GM12878 (cell line): ENCODE results near the gene GTSE1. TPM values are rescaled to one million over a fixed set of nuclear protein-coding genes. Genes with fewer than 3 reads are reported as not detected.

Experiments used
- ATAC-seq: fragments of 200-7000 bp; cut with Tn5 transposase; 3 replicates; pipeline ENCODE4 v1.9.1; 2020; ENCODE audit warnings: mild to moderate bottlenecking, moderate library complexity
- BruUV-seq: library from RNA; stranded (reverse); fragments of 400-500 nt; replicated peaks from 2 replicates; lab custom pipeline; 2021; lab: Mats Ljungman, UMichigan
- CTCF ChIA-PET: fragments of 300-600 bp; sonication (Branson Sonifier 250); formaldehyde crosslinking; extraction: SDS; loops from one replicate; lab custom pipeline; 2021; ENCODE audit warnings: inconsistent platforms; lab: Yijun Ruan, JAX
- POLR2A ChIA-PET: fragments of 350-600 bp; formaldehyde crosslinking; extraction: SDS; loops from one replicate; lab custom pipeline; 2021; ENCODE audit warnings: inconsistent platforms; lab: Charles Lee
- RAD21 ChIA-PET: fragments of 300-600 bp; sonication (Branson Sonifier 250); formaldehyde crosslinking; loops from one replicate; lab custom pipeline; 2023; ENCODE audit warnings: antibody characterized with exemption; ENCODE audit not compliant: unreplicated experiment; lab: Charles Lee
- SMC1A ChIA-PET: fragments of 300-600 bp; sonication (Branson Sonifier 250); formaldehyde crosslinking; loops from one replicate; lab custom pipeline; 2023; ENCODE audit not compliant: unreplicated experiment, uncharacterized antibody; lab: Charles Lee
- DNase-seq: peaks from one replicate; pipeline ENCODE4 v3.0.0-alpha.2; 2011; ENCODE audit warnings: low read depth, low spot score
- FAIRE-seq: peaks from 3 replicates; lab custom pipeline; 2011; peaks lifted over from hg19 to GRCh38; lab: Jason Lieb, UNC
- H2AFZ ChIP-seq: 2 replicates; pipeline ENCODE4 v1.6.0; 2011; ENCODE audit warnings: low read depth, low read length, control low read depth; ENCODE audit not compliant: control insufficient read depth
- H3K27ac ChIP-seq: 2 replicates; pipeline ENCODE4 v1.5.1; 2011; ENCODE audit warnings: control low read depth; ENCODE audit not compliant: control insufficient read depth, insufficient read depth
- H3K27me3 ChIP-seq, 2 experiments: replicated peaks in 1 of 2; 2 replicates each; pipeline versions ENCODE4 v1.6.0 to v1.6.1; 2011; ENCODE audit warnings: low read length in 1 of 2; ENCODE audit not compliant: control insufficient read depth in 2 of 2, insufficient read depth in 2 of 2
- H3K36me3 ChIP-seq, 2 experiments: 2 replicates each; pipeline ENCODE4 v1.5.1; 2011; ENCODE audit warnings: low read length in 1 of 2; ENCODE audit not compliant: control insufficient read depth in 2 of 2, insufficient read depth in 2 of 2
- H3K4me1 ChIP-seq: 2 replicates; pipeline ENCODE4 v1.6.1; 2011; ENCODE audit warnings: mild to moderate bottlenecking, low read length, moderate library complexity, mixed read lengths; ENCODE audit not compliant: control insufficient read depth, insufficient read depth
- H3K4me2 ChIP-seq: 2 replicates; pipeline ENCODE4 v1.6.0; 2011; ENCODE audit warnings: control low read depth; ENCODE audit not compliant: control insufficient read depth, insufficient read depth
- H3K4me3 ChIP-seq: fragments of 200-600 bp; sonication (generic); 2 replicates; pipeline ENCODE4 v1.5.1; 2016
- H3K79me2 ChIP-seq: 2 replicates; pipeline ENCODE4 v1.6.0; 2011; ENCODE audit warnings: low read length; ENCODE audit not compliant: control insufficient read depth, insufficient read depth
- H3K9ac ChIP-seq: 2 replicates; pipeline ENCODE4 v1.8.0; 2011; ENCODE audit warnings: low read length, control low read depth, mixed read lengths; ENCODE audit not compliant: control insufficient read depth, insufficient read depth
- H3K9me3 ChIP-seq: replicated peaks from 3 replicates; pipeline ENCODE4 v1.5.1; 2011; ENCODE audit warnings: mild to moderate bottlenecking, low read length; ENCODE audit not compliant: control insufficient read depth, insufficient read depth
- H4K20me1 ChIP-seq: 2 replicates; pipeline ENCODE4 v1.6.0; 2011; ENCODE audit not compliant: control insufficient read depth, insufficient read depth
- BRCA1 ChIP-seq: IDR thresholded peaks from 2 replicates; pipeline ENCODE4 v1.6.1; 2011; ENCODE audit warnings: low read depth, low read length, improper control_type of control experiment
- CBX5 ChIP-seq: sonication (generic); IDR thresholded peaks from 2 replicates; pipeline ENCODE4 v1.6.1; 2016; ENCODE audit warnings: low read depth, moderate library complexity, mild to moderate bottlenecking, inconsistent platforms
- CUX1 ChIP-seq: IDR thresholded peaks from 2 replicates; pipeline ENCODE4 v1.6.1; 2012; ENCODE audit warnings: improper control_type of control experiment, low read depth, low read length; ENCODE audit not compliant: insufficient replicate concordance
- E2F4 ChIP-seq: IDR thresholded peaks from 2 replicates; pipeline ENCODE4 v1.6.1; 2012; ENCODE audit warnings: low read depth, low read length, improper control_type of control experiment
- FOXK2 ChIP-seq: fragments of 450-650 bp; IDR thresholded peaks from 2 replicates; pipeline ENCODE4 v1.6.1; 2017; ENCODE audit warnings: mild to moderate bottlenecking, moderate library complexity
- KDM1A ChIP-seq: fragments of 200-600 bp; sonication (generic); IDR thresholded peaks from 2 replicates; pipeline ENCODE4 v1.6.1; 2016; ENCODE audit warnings: borderline replicate concordance
- NFYA ChIP-seq: IDR thresholded peaks from 2 replicates; pipeline ENCODE4 v1.6.1; 2011; ENCODE audit warnings: low read depth, mild to moderate bottlenecking, low read length, improper control_type of control experiment, borderline replicate concordance
- PKNOX1 ChIP-seq: fragments of 450-650 bp; IDR thresholded peaks from 2 replicates; pipeline ENCODE4 v1.6.1; 2016; ENCODE audit warnings: mild to moderate bottlenecking
- REST ChIP-seq: IDR thresholded peaks from 2 replicates; pipeline ENCODE4 v1.6.1; 2012; ENCODE audit warnings: mild to moderate bottlenecking, low read depth, low read length
- SMAD1 ChIP-seq: fragments of 450-650 bp; IDR thresholded peaks from 2 replicates; pipeline ENCODE4 v1.6.1; 2018; ENCODE audit warnings: mild to moderate bottlenecking, low read depth; ENCODE audit not compliant: partially characterized antibody
- SRF ChIP-seq, 2 experiments: IDR thresholded peaks; 2 replicates each; pipeline ENCODE4 v1.6.1; 2011; ENCODE audit warnings: low read depth in 2 of 2, low read length in 2 of 2, mild to moderate bottlenecking in 1 of 2, moderate library complexity in 1 of 2
- TCF3 ChIP-seq: IDR thresholded peaks from 2 replicates; pipeline ENCODE4 v1.6.1; 2012; ENCODE audit warnings: low read depth, mild to moderate bottlenecking, low read length, borderline replicate concordance; ENCODE audit not compliant: insufficient read depth
- WGBS: methylation state at CpG from one replicate; pipeline ENCODE4 v1.1.6; 2016; ENCODE audit warnings: low lambda C conversion rate; ENCODE audit not compliant: insufficient replicate concordance, insufficient coverage; ENCODE audit errors: missing lambda C conversion rate; 5-methylcytosine and 5-hydroxymethylcytosine counted together
- in situ Hi-C: fragments of 300-500 bp; cut with MboI; formaldehyde crosslinking; loops from 9 replicates; pipeline ENCODE4 v1.14.3; 2018; ENCODE audit warnings: mixed read lengths
- intact Hi-C: fragments of 100-400 bp; cut with micrococcal nuclease; formaldehyde crosslinking; loops from one replicate; pipeline ENCODE4 v1.14.2; 2022; ENCODE audit not compliant: unreplicated experiment
- polyA plus RNA-seq, 11 experiments: library from polyadenylated mRNA; depleted of rRNA in 4 of 11; unstranded in 6 of 11; stranded (reverse) in 5 of 11; fragments of >200 nt; fragmentation: Nextera tagmentation in 4 of 11; fragmentation: Illumina TruSeq in 1 of 11; extraction: Ambion mirVana in 4 of 11; extraction: Trizol in 1 of 11; gene quantifications; 1 replicate in 1 of 11; 2 replicates in 10 of 11; pipeline versions ENCODE4 v1.2.1 to v1.2.3, GENCODE V29; 2011 to 2016; ENCODE audit warnings: inconsistent platforms in 2 of 11, missing spikeins in 2 of 11, low read depth in 1 of 11
- total RNA-seq, 4 experiments: library from RNA; depleted of rRNA in 3 of 4; stranded (reverse); fragments of >200 nt in 3 of 4; fragmentation: Illumina TruSeq in 1 of 4; extraction: Trizol in 1 of 4; gene quantifications; 2 replicates each; pipeline versions ENCODE4 v1.2.1 to v1.2.3, GENCODE V29; 2013 to 2021

Gene GTSE1
- total and polyA plus RNA-seq, 10 of the 15 experiments (the other 5 are each of a cell fraction or from before 2014, with no cell fraction given), result 6.6 to 46.2 (median 32.3) TPM

GRCh38 chr22:46292173-46292572, 4.5 kb upstream of the GTSE1 start:
- Histone ChIP-seq H3K9me3 (no peaks in the 10 kb centered on the region; the same call in 2 of the 3 replicates), H3K9ac (no peak overlapping the region), H4K20me1 (no peaks in the 10 kb centered on the region), H3K36me3 (peaks cover 0 to 3% of the 10 kb centered on the region in 2 experiments; a peak in 2 of 4 replicates), H3K4me3 (no peak overlapping the region), H2AFZ (no peak overlapping the region), H3K4me1 (peaks cover 36% of the 10 kb centered on the region), H3K79me2 (peaks cover 23% of the 10 kb centered on the region), H3K4me2 (no peak overlapping the region), H3K27ac (no peak overlapping the region), H3K27me3 (no peaks in the 10 kb centered on the region)
- ATAC-seq (no peak), DNase-seq (no peak), FAIRE-seq (no peak)
- 95% methylated on average over 3 of the region's 3 CpGs for WGBS
- POLR2A ChIA-PET, result no interaction called here
- intact Hi-C loops, result no loop called here
- SMC1A ChIA-PET, result no interaction called here
- CTCF ChIA-PET, result no interaction called here
- in situ Hi-C loops, result no loop called here
- RAD21 ChIA-PET, result no interaction called here
- BruUV-seq, result no TSS peak
- TF ChIP-seq CUX1 (no peak), REST (no peak), NFYA (no peak), BRCA1 (no peak), SMAD1 (no peak), FOXK2 (no peak), SRF (IDR thresholded peaks at IDR 0.05; ENCODE audit: low read depth in 2 of 2, low read length in 2 of 2) (no peak), CBX5 (no peak), KDM1A (no peak), TCF3 (no peak), PKNOX1 (no peak), E2F4 (no peak)
